T-helper 9 cell (primary cell): ENCODE results near the gene PTPRN2.
"Not testable (repeated sequence)": the region's sequence is repeated elsewhere in the genome, so short reads cannot be mapped to it uniquely, and the experiment has no call there.

Source experiments
- DNase-seq: peaks from one replicate; pipeline ENCODE4 v3.0.0-alpha.2; 2020

Gene PTPRN2

GRCh38 chr7:157676456-157677255 lies 911.0 kb downstream of the PTPRN2 start:
- no peak for DNase-seq

DNA sequence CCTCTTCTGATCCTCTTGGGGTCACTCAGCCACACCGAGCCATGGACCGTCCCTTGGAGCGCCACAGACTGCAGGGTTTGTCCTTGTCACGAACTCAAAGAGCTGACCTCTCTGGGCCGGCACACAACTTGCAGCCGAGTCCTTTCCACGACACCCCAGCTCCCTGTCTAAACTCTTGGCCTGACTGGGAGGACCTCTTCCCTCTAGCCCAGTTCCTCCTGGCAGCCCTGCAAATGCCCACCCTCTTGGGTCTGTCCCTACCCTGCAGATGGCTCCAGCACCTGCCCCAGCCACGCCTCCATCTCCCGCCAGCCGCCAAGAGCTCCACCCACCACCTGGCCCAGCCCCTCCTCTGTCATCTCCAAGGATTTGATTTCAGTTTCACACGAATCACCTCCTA lies 911.6 kb downstream of the PTPRN2 start:
- no peak for DNase-seq

GRCh38 chr7:157675427-157675927 lies 912.1 kb downstream of the PTPRN2 start:
- DNase-seq: no peak

- no peak for DNase-seq
These were observed 912.8 kb downstream of the PTPRN2 start for GRCh38 chr7:157674715-157675426.

DNA sequence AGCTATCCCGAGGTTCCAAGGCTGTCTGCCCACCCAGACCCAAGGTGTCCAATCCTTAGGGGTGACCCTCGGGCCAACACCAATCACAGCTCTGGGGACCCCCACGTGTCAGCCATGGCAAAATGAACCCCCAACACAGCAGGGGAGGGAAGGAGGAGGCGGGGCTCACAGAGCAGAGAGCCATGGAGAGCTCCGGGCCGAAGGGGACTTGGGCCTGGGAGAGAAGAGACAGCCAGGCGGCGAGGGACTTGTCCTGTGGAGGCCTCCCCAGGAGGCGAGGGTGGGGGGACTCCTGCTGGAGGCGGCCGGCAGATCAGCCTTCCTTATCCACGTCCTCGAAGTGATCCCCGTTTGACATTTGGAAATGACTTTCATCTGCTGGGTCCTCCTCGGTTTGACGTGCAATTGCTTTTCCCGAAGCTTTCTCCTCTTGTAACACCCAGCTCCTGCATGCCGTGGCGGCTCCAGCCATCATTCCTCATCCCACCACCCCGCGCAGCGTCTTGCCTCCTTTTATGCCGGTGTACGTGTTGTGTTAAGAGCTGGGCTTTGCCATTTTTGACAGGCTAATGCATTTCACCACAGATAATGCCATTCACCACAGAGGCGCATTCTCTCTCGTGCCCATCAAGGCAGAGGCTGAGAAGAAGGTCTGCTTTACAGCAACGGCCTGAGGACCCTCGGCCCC lies 913.5 kb downstream of the PTPRN2 start:
- no peak for DNase-seq

GRCh38 chr7:157673573-157673972 lies 914.0 kb downstream of the PTPRN2 start:
- no peak for DNase-seq

DNA sequence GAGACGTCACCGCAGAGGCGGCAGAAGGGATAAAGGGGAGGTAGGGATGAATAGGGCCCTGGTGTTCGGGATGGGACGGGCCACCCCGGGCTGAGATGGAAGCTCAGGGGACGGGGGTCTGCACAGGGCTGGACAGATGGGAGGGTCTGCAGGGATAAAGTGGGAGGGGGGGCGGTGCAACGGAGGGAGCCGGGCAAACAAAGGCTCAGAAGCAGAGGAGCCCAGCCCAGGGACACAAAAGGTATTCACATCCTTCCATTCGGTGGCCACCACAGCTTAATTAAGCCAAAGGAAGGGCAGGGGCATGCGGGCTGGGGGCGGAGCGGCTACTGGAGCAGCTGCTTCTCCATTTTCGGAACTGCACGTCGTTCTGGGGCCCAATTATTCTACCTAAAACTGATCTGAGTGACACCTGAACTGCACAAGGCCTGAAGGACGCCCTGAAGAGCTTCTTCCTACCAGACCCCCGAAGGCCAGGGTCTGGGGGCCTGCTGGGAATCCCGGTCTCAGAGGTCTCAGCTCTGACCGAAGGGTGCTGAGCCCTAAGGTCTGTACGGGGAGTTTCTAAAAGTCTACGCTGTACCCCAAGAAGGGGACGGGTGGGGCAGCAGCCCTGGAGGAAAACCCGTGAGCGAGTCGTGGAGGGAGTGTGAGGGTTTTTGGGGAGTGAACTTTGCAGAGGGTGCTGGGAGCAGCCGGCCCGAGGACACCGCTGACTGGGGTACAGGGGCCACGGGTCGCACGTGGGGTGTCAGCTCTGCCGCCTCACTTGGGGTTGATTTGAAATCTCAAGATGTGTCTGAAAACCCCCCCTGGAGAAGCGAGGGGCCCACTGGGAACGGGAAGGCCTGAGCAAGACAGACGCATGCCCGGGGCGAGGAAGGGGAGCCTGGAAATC lies 916.0 kb downstream of the PTPRN2 start:
- no peak for DNase-seq

GRCh38 chr7:157670490-157671357 lies 916.9 kb downstream of the PTPRN2 start:
- no peak for DNase-seq

GRCh38 chr7:157669768-157670351 lies 917.8 kb downstream of the PTPRN2 start:
- no peak for DNase-seq

DNA sequence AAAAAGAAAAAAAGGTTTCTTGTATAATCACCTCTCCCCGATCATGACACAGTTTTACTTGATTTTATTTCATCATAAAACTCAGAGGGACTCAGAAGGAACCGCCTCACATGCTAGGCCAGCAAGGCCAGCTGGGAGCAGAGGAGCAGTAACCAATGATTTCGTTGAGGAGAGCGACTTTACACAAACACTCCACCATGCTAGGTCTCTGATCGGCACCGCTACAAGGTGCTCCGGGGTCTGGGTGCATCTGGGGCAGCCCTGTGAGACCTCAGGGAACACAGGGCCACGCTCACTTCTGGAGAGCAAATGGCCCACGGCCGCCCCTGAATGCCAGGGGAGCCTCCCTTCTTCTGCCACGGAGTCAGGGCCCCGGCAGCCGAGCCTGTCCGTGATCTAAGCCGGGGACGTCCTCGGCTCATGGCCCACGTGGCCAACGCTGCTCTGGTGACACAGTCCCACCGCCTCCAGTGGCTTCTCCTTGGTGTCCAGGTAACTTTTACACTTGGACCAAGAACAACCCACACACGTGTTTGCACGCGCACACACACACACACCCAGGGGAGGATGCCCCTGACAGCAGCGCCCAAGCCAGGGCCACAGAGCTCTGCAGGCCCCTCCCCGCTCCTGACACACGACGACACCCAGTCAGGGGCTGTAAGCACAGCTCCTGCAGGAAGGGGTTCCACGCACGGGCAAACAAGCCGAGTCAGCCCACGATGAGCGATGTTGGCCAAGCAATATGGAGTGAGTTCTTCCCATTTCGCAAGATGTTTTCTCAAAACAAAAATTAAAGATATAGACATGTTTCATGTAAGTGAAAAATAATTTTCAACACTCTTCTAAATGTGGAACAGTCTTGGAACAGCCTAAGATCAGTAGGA lies 918.5 kb downstream of the PTPRN2 start:
- DNase-seq: no peak

- DNase-seq: no peak
These were observed 919.3 kb downstream of the PTPRN2 start for GRCh38 chr7:157668221-157668883.

GRCh38 chr7:157667731-157668130 lies 919.9 kb downstream of the PTPRN2 start:
- DNase-seq: no peak

DNA sequence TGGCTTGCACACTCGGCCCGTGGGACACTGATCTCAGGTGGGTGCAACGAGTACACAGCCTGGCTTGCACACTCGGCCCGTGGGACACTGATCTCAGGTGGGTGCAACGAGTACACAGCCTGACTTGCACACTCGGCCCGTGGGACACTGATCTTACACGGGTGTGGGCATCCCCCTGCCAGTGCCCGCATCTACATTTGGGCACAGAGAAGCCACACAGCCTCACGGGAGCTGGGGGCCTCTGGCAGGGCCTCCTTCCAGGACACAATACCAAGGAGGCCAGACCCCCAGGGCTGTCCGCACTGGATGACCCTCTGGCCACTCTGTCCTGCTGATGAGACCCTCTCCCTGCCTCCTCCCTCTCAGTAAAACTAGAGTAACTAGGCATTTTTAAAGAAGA lies 920.4 kb downstream of the PTPRN2 start:
- DNase-seq: no peak

DNA sequence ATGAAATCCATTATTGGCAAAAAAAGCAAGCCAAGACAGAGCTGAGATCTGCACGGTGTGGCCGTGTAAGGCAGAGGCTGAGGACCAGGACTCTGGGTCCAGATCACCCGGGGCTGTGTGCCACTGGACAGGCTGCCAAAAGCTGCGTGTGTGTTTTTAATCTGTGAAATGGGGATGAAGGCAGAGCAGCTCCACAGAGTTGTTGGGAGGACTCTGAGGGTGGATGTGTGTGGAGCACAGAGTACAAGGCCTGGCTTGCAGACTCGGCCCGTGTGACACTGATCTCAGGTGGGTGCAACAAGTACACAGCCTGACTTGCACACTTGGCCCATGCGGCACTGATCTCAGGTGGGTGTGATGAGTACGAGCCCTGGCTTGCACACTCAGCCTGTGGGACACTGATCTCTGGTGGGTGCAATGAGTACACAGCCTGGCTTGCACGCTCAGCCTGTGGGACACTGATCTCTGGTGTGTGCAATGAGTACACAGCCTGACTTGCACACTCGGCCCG lies 921.0 kb downstream of the PTPRN2 start:
- DNase-seq: no peak

DNA sequence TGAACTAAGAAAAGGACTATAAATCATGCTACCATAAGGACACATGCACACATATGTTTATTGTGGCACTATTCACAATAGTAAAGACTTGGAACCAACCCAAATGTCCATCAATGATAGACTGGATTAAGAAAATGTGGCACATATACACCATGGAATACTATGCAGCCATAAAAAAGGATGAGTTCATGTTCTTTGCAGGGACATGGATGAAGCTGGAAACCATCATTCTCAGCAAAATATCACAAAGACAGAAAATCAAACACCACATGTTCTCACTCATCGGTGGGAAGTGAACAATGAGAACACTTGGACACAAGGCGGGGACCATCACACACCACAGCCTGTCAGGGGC lies 922.0 kb downstream of the PTPRN2 start:
- not testable (repeated sequence) for DNase-seq

DNA sequence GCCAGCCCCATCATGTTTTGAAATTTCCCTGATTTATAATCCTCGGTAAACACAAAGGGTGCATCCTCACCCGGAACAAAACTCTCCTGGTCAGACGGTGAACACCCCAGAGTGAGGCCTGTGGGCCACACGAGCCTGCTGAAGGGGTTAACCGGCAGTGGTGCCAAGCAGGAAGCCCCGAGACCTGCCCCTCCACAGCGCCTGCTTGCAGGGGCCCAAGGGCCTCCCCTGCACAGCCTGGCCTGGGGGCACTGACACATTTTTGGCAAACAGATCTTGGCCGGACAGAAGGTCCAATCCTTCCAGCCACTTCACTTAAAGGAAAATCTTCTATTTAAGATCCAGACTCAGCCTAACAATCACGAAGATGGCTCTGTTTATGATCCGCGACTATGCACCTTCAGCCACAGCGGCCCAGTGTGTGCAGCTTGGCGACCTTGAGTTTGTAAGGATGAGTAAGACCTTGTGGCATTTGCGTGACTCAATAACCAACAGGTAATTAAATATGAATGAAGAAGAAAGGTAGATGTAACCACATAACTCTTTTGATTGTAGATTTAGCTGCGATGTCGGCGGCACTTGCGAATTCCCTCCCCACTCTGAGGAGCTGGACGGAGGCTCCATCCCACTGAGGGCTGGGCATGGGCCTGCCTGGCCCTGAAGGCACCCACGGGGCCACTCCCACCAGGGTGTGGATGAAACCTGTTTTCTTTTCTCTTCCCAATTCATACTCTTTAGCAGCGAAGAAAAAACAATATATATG lies 922.6 kb downstream of the PTPRN2 start:
- DNase-seq: no peak

GRCh38 chr7:157664034-157664433 lies 923.6 kb downstream of the PTPRN2 start:
- no peak for DNase-seq

- DNase-seq: no peak
These were observed 924.5 kb downstream of the PTPRN2 start for GRCh38 chr7:157662981-157663716.
